Right hindlimb (tissue), 1 donor: ENCODE data around the gene SRMS.
"Not testable (repeated sequence)": the region's sequence is repeated elsewhere in the genome, so short reads cannot be mapped to it uniquely, and the experiment has no call there.

Experiments
- DNase-seq: peaks from one replicate; pipeline ENCODE4 v3.0.0-alpha.2; 2018

SRMS gene

GRCh38 chr20:63519668-63520503, 27.7 kb downstream of the SRMS start:
- DNase-seq: peak; percentile 83

GRCh38 chr20:63518946-63519667, 28.4 kb downstream of the SRMS start:
- DNase-seq: peak; percentile 25

GRCh38 chr20:63518351-63518861, 29.1 kb downstream of the SRMS start:
- peak; percentile 18 for DNase-seq

- peak; percentile 27 for DNase-seq
Observed at GRCh38 chr20:63517376-63518309, 29.9 kb downstream of the SRMS start.

- not testable (repeated sequence) for DNase-seq
Observed at GRCh38 chr20:63514520-63514919, 33.0 kb downstream of the SRMS start.

- no peak for DNase-seq
Observed at GRCh38 chr20:63513207-63513606, 34.3 kb downstream of the SRMS start.

- DNase-seq: no peak
Observed at GRCh38 chr20:63509088-63509564, 38.4 kb downstream of the SRMS start.

- no peak for DNase-seq
Observed at GRCh38 chr20:63508072-63508768, 39.3 kb downstream of the SRMS start.

GRCh38 chr20:63507083-63507743, 40.3 kb downstream of the SRMS start:
- DNase-seq: no peak

GRCh38 chr20:63505723-63506122, 41.8 kb downstream of the SRMS start:
- DNase-seq: no peak

- DNase-seq: no peak
Observed at GRCh38 chr20:63505281-63505680, 42.3 kb downstream of the SRMS start.

GRCh38 chr20:63504642-63505041, 42.9 kb downstream of the SRMS start:
- no peak for DNase-seq

- no peak for DNase-seq
Observed at GRCh38 chr20:63503524-63503923, 44.0 kb downstream of the SRMS start.

GRCh38 chr20:63502671-63503172, 44.8 kb downstream of the SRMS start:
- DNase-seq: no peak

GRCh38 chr20:63501818-63502670, 45.5 kb downstream of the SRMS start:
- no peak for DNase-seq

- DNase-seq: no peak
Observed at GRCh38 chr20:63500902-63501817, 46.4 kb downstream of the SRMS start.

- no peak for DNase-seq
Observed at GRCh38 chr20:63500151-63500901, 47.2 kb downstream of the SRMS start.

- no peak for DNase-seq
Observed at GRCh38 chr20:63499338-63499969, 48.1 kb downstream of the SRMS start.
